Suppressor macrophage treated with lipopolysaccharide for 1 hour (primary cell): Measurements from ENCODE around the gene UGT1A7.

Experiments used
- DNase-seq, 3 donors: peaks; one replicate each; pipeline ENCODE4 v3.0.0-alpha.2; 2020 to 2022

UGT1A7 gene

DNA sequence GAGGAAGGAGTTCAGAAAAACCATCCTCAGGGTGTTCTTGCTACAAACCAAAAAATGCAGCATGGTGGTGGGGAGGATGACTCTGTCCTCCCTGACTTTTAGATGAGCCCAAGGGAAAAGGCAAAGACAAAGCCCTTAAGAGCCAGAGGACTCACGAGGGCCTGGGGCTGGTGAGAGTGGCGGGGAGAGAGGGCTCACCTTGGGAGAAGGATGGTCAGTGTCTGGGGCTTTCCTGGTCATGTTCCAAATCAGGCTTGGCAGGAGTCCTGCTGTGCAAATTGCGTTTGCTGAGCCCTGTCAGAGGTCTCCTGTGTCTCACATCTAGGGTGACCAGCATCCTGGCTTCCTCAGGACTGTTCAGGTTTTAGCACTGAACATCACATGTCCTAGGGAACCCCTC lies 83.1 kb downstream of the UGT1A7 start:
- no peak for DNase-seq

DNA sequence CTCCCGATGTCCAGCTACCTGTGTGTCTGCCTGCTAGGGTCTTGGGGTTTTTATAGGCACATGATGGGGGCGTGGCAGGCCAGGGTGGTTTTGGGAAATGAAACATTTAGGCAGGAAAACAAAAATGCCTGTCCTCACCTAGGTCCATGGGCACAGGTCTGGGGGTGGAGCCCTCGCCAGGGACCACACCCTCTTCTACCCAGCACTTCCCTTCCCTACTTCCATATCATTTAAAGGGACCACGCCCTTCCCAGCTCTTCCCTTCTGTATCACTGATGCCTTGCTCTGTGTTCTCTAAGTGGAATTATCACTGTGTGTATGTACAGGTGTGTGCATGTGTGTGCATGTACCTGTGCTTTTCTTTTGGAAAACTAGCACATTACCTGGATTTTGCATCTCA lies 84.7 kb downstream of the UGT1A7 start:
- no peak for DNase-seq

DNA sequence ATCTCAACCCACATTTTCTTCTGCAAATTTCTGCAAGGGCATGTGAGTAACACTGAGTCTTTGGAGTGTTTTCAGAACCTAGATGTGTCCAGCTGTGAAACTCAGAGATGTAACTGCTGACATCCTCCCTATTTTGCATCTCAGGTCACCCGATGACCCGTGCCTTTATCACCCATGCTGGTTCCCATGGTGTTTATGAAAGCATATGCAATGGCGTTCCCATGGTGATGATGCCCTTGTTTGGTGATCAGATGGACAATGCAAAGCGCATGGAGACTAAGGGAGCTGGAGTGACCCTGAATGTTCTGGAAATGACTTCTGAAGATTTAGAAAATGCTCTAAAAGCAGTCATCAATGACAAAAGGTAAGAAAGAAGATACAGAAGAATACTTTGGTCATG lies 86.4 kb downstream of the UGT1A7 start:
- DNase-seq = no peak

DNA sequence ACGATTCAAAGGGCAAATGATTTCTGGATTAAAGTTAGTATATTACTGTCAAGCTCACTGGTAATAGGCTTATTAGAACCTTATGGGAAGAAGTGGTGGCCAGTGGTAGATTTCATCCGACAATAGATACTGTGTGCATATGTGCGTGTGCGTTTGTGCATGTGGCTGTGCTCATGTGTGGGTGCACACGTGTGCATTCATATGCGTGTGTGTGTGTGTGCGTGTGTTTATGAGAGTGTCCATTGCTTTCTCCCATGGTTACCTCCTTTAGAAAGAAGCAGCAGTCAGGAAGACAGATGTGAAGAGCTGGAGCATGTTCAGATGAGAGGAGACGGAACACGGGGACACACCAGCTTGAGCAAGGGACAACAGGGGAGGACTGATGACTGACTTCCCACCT lies 87.6 kb downstream of the UGT1A7 start:
- no peak for DNase-seq

DNA sequence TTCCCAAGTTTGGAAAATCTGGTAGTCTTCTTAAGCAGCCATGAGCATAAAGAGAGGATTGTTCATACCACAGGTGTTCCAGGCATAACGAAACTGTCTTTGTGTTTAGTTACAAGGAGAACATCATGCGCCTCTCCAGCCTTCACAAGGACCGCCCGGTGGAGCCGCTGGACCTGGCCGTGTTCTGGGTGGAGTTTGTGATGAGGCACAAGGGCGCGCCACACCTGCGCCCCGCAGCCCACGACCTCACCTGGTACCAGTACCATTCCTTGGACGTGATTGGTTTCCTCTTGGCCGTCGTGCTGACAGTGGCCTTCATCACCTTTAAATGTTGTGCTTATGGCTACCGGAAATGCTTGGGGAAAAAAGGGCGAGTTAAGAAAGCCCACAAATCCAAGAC lies 90.5 kb downstream of the UGT1A7 start:
- no peak for DNase-seq

DNA sequence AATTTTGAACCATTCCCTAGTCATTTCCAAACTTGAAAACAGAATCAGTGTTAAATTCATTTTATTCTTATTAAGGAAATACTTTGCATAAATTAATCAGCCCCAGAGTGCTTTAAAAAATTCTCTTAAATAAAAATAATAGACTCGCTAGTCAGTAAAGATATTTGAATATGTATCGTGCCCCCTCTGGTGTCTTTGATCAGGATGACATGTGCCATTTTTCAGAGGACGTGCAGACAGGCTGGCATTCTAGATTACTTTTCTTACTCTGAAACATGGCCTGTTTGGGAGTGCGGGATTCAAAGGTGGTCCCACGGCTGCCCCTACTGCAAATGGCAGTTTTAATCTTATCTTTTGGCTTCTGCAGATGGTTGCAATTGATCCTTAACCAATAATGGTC lies 90.9 kb downstream of the UGT1A7 start:
- DNase-seq = no peak

DNA sequence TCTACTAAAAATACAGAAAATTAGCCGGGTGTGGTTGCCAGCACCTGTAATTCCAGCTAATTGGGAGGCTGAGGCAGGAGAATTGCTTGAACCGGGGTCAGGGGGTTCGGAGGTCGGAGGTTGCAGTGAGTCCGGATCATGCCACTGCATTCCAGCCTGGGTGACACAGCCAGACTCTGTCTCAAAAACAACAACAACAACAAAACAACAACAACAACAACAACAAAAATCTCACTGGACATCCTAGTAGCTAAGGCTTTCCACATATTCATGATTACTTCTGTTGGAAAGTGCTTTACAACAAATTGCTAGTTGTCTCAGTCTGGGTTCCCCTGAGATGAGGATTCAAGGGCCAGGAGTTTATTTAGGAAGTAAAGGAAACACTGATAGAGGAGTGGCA lies 92.2 kb downstream of the UGT1A7 start:
- DNase-seq = no peak

DNA sequence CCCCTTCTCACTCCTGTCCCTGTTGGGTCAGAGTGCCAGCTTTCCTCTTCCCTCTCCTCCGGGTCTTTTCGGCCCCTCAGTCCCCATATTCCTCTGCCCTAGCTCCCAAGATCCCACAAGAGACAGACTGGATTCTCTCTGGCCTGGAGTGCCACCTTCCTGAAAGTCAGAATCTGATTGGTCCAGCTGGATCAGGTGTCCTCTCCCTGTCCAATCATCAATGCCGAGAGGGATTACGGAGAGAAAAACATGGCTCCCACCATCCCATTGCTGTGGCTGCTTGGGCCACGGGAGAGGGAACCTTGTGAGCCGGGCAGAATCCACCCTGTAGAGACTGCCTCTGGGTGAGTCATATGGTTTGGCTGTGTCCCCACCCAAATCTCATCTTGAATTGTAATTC lies 93.7 kb downstream of the UGT1A7 start:
- DNase-seq = no peak

DNA sequence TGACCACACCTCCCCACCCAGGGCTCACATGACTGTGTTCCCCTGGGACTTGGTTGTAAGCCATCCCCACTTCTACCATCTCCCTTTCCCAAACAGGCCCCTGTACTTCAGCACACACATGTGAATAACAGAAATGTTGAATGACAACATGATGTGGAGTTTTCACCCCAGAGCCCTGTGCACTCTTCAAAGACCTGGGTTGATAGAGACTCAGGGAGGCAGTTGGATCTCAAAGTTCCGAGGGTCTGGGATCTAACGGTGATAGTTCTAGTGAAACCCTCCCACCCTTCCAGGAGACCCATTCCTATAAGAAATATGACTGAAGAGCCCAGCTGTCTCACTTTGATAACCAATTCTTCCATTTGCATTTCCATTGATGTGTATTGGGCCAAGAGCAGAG lies 96.3 kb downstream of the UGT1A7 start, which contains the start of gene MROH2A:
MROH2A (plus strand) TSS at position 301 of the 400 bp plus-strand sequence. CDS start 1,029 bp downstream, outside the sequence.
- no peak for DNase-seq

DNA sequence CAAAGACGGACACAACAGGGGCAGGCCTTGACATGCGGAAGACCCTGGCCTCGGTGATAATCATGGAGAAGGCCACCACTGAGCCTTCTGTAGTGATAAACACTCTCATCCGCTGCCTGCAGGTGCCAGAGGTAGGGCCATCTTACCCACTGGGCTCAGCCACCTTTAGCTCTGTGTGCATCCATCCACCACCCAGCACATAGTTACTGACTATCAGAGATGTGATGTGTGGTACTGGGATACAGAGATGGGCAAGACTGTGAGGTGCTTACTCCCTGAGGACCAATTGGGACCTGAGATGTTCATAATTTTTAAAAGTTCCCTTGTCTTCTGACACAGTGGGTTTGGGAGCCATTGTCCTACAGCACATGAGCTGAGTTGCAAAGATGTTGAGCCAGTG lies 98.0 kb downstream of the UGT1A7 start:
- DNase-seq = no peak

DNA sequence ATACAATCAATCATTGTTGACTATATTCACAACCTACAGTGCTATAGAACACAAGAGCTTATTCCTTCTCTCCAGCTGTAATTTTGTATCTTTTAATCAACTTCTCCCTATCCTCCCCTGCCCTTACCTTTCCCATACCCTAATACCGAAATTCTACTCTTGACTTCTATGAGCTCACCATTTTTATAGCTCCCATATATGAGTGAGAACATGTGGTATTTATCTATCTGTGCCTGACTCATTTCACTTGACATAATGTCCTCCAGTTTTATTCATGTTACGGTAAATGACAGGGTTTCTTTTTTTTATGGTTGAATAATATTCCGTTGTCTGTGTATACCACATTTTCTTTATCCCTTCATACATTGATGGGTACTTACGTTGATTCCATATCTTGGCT lies 99.1 kb downstream of the UGT1A7 start:
- DNase-seq = no peak

DNA sequence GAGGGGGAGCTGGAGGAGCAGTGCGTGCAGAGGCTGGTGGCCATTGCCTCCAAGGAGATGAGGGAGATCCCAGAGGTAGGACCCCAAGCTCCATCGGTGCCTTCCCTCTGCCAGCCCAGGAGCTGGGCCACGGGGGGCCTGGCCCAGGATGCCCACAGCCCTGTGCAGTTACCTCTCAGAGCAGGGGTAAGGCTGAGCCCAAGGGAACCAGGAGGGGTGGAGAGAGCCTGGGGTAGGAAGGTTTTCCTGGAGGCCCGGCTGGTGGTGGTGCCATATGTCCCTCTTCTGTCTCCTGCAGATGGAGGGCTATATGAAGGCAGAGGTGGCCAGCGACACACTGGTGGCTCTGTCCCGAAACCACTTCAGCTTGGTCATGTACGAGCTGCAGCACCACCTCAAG lies 107.9 kb downstream of the UGT1A7 start:
- no peak for DNase-seq

DNA sequence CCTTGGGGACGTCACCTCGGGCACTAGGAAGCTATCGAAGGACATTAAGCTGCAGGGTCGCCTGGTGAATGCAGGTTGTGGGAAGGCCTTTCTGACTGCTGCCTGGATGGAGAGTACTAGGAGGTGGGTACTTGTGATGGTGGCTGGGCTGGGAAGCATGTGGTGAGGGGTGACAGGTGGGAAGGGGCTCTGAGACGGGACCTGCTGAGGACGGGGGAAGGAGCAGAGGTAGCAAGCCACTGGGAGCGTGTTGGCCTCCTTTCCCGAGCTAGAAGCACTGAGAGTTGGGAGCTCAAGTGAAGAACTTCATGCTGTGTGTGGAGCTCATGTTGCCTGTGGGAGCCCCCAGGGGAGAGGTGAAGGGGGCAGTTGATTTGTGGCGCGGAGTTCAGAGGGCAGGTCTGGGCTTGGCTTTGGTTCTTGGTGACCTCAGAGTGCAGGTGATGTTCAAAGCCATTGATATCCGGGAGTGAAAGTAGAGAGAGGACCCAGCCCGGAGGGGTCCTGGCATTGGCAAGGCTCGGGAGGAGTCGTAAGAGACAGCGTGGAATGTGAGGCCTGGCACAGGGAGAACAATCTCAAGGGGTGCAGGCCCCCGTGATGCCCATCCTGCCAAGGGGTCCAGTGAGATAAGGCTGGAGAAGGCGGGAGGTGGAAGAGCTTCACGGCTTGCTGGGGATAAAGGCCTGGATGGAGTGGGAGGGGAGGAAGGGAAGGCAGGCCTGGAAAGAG lies 109.6 kb downstream of the UGT1A7 start:
- no peak for DNase-seq

DNA sequence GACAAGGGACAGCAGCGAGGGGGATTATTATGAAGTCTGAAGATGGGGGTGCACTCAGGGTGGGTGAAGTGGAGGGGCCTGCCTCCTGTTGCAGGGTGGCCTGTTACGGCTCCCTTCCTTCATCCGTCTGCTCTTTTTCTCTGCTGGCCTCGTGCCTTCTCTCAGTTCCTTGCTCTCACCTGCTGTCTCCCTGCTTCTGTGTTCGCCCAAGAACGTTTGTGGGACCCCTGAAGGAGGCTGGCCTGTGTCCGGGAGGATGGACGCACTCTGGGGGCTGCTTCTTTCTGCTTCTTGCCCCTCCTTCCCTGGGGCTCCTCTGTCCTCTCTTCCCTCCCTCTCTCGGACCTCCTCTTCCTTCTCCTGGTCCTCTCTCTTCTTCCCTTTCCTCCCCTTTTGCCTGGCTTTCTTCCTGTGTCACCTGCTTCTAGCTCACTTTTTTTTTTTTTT lies 110.2 kb downstream of the UGT1A7 start:
- DNase-seq = no peak

DNA sequence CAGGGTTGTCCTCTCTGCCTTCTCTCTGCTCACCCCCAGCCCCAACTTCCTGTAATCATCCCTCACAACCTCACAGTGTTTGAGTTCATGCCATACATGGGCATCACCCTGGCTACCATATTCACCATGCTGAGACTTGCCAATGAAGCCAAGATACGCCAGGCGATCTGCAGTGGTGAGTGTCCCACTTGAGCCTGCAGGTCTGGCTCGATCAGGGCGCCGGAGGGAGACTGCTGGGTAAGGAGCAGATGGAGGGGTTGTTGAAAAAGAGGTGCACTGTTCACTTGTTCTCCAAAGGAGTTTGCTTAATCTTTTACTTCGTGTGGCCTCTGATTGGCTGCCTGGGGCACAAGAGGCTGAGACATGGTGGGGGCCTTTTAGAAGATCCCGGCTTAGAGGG lies 111.0 kb downstream of the UGT1A7 start:
- no peak for DNase-seq

DNA sequence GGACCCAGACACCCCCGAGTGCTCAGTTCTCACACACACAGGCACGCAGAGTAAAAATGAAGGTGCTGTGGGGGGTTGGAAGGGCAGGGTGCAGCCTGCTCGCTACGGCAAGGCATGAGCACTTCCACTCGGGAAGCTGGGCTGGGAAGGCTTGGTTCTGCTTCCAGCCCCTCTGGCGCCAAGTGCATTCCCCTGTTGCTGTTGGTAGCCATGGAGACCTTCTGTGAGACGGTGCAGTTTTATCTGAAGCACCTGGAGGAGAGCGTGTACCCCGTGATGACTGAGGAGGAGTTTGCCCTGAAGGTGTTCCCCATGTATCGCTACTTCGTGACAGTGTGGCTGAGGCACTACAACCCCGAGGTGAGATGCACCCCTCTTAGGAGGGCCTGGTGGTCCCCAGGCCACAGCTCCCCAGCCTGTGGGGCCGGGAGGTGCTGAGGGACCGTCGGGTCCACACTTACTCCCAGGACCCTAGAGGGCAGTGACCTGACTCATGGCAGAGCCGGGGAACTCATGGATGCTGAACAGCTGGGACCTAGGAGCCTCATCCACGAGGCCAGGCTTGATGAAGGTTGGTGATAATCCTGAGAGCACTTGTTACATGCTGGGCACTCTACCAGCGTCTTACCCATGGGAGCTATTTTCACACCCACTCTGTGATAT lies 111.9 kb downstream of the UGT1A7 start:
- no peak for DNase-seq

DNA sequence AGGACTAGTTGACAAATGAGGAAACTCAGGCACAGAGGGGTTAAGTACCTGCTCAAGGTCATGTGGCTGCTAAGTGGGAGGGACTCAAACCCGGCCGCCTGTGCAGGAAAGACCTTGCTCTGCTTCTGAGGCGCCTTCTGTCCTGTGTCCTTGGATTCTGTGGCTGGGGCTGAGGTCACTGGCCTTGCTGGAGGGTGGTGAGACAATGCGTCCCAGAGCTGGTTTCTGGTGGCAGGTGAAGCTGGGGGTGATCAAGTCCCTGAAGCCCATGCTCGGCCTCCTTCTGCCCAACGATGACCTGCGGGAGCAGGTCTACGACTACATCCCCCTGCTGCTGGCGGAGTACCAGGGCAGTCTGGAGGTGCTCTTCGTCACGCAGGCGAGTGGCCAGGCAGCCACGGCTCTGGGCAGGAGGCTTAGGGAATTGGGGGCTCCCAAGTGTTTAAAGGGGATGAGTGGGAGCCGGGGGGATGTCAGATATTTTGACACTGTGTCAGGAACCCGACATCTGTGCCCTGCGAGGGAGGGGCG lies 112.5 kb downstream of the UGT1A7 start:
- no peak for DNase-seq

DNA sequence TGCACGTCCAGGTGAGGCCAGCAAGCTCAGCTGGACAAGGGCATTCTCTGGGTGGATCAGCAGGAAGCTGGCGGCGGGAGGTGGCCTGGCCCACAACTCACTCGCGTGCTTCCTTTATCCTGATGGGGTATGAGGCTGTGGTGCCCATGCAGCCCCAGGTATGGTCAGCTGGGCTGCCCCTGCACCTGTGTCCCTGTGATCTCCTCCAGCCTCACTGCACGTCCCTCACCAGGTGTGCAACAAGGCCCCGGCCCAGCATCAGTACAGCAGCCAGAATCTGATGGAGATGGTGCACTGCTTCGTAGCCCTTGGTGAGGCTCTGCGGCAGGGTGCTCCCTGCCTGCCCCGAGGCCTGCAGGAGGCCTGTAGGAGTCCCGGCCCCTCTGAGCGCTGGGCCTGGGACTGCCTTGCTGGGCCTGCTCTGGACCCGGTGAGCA lies 114.1 kb downstream of the UGT1A7 start:
- DNase-seq = no peak

DNA sequence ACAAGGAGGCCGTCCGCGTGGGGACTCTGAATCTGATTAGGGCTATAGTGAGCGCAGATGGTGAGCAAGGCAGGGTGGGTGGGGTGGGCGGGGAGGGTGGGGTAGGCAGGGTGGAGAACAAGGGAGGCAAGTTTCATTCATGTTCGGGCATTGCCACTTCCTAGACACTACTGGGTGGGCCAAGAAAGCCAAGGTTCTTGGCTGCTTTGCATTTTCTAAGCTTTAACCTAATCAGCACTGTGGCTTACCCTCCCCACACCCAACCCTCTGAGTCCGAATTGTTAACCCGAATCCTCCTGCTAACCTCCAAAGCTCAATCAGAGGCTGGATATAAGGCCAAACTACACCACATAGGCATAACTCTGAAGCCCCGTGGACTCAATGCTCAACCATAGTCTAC lies 114.6 kb downstream of the UGT1A7 start:
- no peak for DNase-seq

DNA sequence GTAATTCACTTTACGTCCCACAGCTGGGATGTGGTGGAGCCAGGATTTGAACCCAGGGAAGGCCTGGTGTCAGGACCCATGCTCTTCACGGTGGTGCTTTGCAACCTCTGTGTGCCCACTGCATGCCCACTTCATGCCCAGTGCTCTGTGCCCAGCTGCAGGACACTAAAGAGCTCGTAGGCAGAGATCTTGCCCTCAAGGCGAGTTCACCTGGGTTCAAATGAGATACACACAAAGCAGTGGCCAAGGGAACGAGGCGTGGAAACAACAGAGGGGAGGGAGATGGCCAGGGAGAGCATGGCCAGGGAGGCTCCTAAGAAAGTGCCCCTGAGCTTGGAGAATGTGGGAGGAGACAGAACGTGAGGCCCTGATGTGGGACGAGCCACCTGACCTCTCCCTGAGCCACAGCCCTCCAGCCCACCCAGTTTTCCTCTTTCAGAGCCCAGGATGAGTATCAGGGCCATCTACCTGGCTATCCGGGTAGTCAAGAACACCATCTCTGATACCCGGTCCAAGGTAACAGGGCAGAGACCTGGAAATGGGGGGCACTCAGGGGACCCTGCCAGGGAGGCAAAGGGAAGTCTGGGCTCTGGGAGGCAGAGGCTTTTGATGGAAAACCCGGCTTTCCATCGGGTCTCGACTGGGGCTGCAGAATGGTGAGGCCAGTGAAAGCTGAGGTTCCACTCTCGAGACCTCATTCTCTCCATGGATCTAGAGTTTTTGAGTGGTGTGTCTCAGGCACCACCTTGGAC lies 116.8 kb downstream of the UGT1A7 start:
- no peak for DNase-seq

DNA sequence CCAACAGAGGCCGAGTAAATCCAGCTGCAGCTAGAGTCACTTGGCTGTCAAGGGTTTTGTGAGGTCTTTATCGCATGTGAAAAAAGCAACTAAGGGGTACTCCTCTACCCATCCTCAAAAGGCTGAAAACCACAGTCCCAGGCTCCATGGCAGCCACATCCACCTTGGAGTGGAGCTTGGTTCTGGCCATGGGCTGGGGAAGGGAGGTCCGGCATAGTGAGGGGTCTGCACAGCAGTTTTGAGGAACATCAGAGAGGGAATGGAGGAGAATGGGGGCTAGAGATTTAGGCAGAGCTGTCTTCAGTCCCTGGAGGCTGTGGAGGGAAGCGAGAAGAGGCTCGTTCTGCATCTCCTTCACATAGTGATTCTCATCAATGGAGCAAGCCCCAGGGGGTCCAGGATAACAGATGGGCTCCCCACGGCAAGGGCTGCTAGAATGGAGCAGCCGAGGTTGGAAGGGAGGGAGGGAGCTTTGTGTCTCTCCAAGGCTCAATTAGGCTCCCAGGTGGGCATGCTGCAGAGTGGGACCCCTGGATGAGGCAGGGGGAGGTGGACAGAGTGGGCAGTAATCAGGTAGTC lies 117.5 kb downstream of the UGT1A7 start:
- no peak for DNase-seq

DNA sequence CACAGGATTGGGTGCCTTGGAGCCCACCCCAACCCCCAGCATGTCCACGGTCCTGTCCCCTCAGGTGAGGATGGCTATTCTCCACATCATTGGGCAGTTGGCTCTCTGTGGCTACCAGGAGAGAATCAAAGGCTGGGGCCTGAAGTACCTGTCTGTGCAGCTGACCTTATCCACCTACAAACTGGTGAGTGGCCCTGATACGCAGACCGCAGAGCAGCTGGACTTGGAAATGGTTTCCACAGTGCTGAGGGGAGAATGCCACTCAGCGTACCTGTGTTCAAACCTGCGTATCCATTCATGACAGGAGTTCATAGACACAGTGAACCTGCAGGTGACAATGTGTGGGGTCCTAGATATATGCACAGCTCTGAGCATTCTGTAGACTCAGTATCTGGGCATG lies 118.0 kb downstream of the UGT1A7 start:
- DNase-seq = no peak

DNA sequence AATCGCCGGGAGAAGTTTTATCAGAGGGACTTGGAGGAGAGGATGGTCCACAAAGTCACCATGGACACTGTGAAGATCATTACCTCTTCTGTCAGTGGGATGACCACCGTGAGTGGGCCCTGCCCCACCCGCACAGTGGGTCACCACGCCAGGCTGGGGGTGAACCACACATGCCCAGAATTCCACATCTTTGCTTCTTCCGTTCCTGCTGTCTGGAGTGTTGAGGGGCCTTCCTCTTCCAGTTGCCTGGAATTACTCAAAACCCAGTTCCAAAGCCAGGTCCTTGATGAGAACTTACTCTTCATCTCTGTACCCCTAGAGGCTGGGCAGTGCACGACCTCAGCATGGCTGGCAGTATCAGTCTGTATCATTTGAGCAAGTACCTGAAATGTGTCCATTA lies 118.5 kb downstream of the UGT1A7 start:
- DNase-seq = no peak
